GM12874 (cell line): ENCODE data around the gene LIPJ.

ENCODE experiments used
- CTCF ChIP-seq: IDR thresholded peaks from 2 replicates; pipeline ENCODE4 v1.5.1; 2011; ENCODE audit warnings: low read depth, mild to moderate bottlenecking, control low read depth, low read length, moderate library complexity; ENCODE audit not compliant: insufficient read depth

LIPJ gene

GRCh38 chr10:88652616-88653015, 66.1 kb downstream of the LIPJ start:
- TF ChIP-seq CTCF = no peak
